Small intestine (tissue), 7 donors: ENCODE results near the gene NFATC3. TPM values are rescaled to one million over a fixed set of nuclear protein-coding genes. Genes with fewer than 3 reads are reported as not detected.

Experiments used
- DNase-seq, 2 donors: peaks; one replicate each; pipeline versions ENCODE4 v3.0.0 to v3.0.0-alpha.2; 2013
- FAIRE-seq: peaks from 2 replicates; lab custom pipeline; 2012; peaks lifted over from hg19 to GRCh38; lab: Jason Lieb, UNC
- H3K27ac ChIP-seq, 3 donors: one replicate each; pipeline ENCODE4 v1.5.1; 2013; ENCODE audit warnings: low read length in 2 of 3, mild to moderate bottlenecking in 2 of 3, control low read depth in 1 of 3, inconsistent platforms in 1 of 3, low read depth in 1 of 3, moderate library complexity in 1 of 3
- H3K27me3 ChIP-seq, 3 donors: one replicate each; pipeline ENCODE4 v1.6.1; 2013; ENCODE audit warnings: low read length in 3 of 3, inconsistent platforms in 1 of 3; ENCODE audit not compliant: control insufficient read depth in 3 of 3, insufficient read depth in 3 of 3
- H3K36me3 ChIP-seq, 3 donors: one replicate each; pipeline ENCODE4 v1.6.1; 2013; ENCODE audit warnings: low read length in 3 of 3, inconsistent platforms in 1 of 3, low read depth in 1 of 3, mild to moderate bottlenecking in 1 of 3, moderate library complexity in 1 of 3; ENCODE audit not compliant: control insufficient read depth in 3 of 3, insufficient read depth in 2 of 3
- H3K4me1 ChIP-seq, 3 donors: one replicate each; pipeline ENCODE4 v1.6.1; 2013; ENCODE audit warnings: low read length in 2 of 3, inconsistent platforms in 1 of 3, low read depth in 1 of 3, mild to moderate bottlenecking in 1 of 3, moderate library complexity in 1 of 3; ENCODE audit not compliant: control insufficient read depth in 3 of 3, insufficient read depth in 2 of 3
- H3K4me3 ChIP-seq, 3 donors: one replicate each; pipeline ENCODE4 v1.5.1; 2013; ENCODE audit warnings: low read length in 3 of 3, control low read depth in 1 of 3, inconsistent platforms in 1 of 3, low read depth in 1 of 3, mild to moderate bottlenecking in 1 of 3, moderate library complexity in 1 of 3
- H3K9me3 ChIP-seq, 2 donors: one replicate each; pipeline ENCODE4 v1.6.1; 2013; ENCODE audit warnings: low read depth in 1 of 2, low read length in 1 of 2; ENCODE audit not compliant: control insufficient read depth in 2 of 2, insufficient read depth in 1 of 2
- WGBS, 3 donors: extraction: QIAGEN DNeasy Blood & Tissue Kit; methylation state at CpG; one replicate each; pipeline ENCODE4 v1.1.7; 2013; 5-methylcytosine and 5-hydroxymethylcytosine counted together
- polyA plus RNA-seq, 4 donors: library from polyadenylated mRNA; stranded (reverse) in 3 of 4; unstranded in 1 of 4; fragments of 200-250 nt in 3 of 4; fragments of 120-200 nt in 1 of 4; gene quantifications; one replicate each; pipeline versions ENCODE4 v1.2.1 to v1.2.3, GENCODE V29; 2013
- donor health status: healthy with polysubstance abuse.
- donor health status: control.
- donor health status: control.
- donor health status: Bipolar disorder and iron deficiency.
- donor health status: healthy.

Gene NFATC3
- polyA plus RNA-seq, 4 donors, result 10.8 to 26.8 (median 13.7) TPM

GRCh38 chr16:68179196-68179795 lies 94.1 kb downstream of the NFATC3 start:
- Histone ChIP-seq H3K4me1 (no peaks in the 10 kb centered on the region), H3K4me3 (no peak overlapping the region), H3K9me3 (no peaks in the 10 kb centered on the region), H3K27me3 (no peaks in the 10 kb centered on the region), H3K27ac (no peak overlapping the region), H3K36me3 (peaks cover 2 to 27% (median 22%) of the 10 kb centered on the region in 3 donors)
- FAIRE-seq (no peak), DNase-seq (no peak)
- WGBS, 3 donors, result 92 to 99% (median 93%) methylated on average over 2 of the region's 2 CpGs

GRCh38 chr16:68179855-68180254 lies 94.7 kb downstream of the NFATC3 start:
- Histone ChIP-seq H3K27ac (no peak overlapping the region), H3K27me3 (no peaks in the 10 kb centered on the region), H3K4me1 (no peaks in the 10 kb centered on the region), H3K9me3 (no peaks in the 10 kb centered on the region), H3K4me3 (no peak overlapping the region), H3K36me3 (peaks cover 2 to 28% (median 21%) of the 10 kb centered on the region in 3 donors)
- no peak for DNase-seq
- no peak for FAIRE-seq
- WGBS, 3 donors, result 90 to 91% (median 91%) methylated on average over 4 of the region's 4 CpGs

- H3K36me3 ChIP-seq, result peaks cover 6 to 37% (median 26%) of the 10 kb centered on the region in 3 donors
- H3K4me3 ChIP-seq, result no peak overlapping the region
- H3K27ac ChIP-seq, result no peak overlapping the region
- FAIRE-seq (no peak), DNase-seq (no peak)
- H3K4me1 ChIP-seq, result no peaks in the 10 kb centered on the region
- peaks cover 0 to 4% of the 10 kb centered on the region in 2 donors for H3K9me3 ChIP-seq
- WGBS, 3 donors, result 66 to 83% (median 76%) methylated on average over 3 of the region's 3 CpGs
- H3K27me3 ChIP-seq, result no peaks in the 10 kb centered on the region
These were observed 97.9 kb downstream of the NFATC3 start for GRCh38 chr16:68183046-68183445.

- Histone ChIP-seq H3K27ac (no peak overlapping the region), H3K4me1 (no peaks in the 10 kb centered on the region), H3K36me3 (peaks cover 10 to 50% (median 16%) of the 10 kb centered on the region in 3 donors), H3K4me3 (no peak overlapping the region), H3K9me3 (peaks cover 0 to 4% of the 10 kb centered on the region in 2 donors), H3K27me3 (no peaks in the 10 kb centered on the region)
- DNase-seq, result no peak
- FAIRE-seq, result no peak
- 97 to 100% (median 100%) methylated on average over 6 to 7 of the region's 7 CpGs for WGBS, 3 donors
These were observed 101.7 kb downstream of the NFATC3 start for GRCh38 chr16:68186877-68187276.

GRCh38 chr16:68187505-68187904 lies 102.3 kb downstream of the NFATC3 start:
- DNase-seq (no peak), FAIRE-seq (no peak)
- no peaks in the 10 kb centered on the region for H3K4me1 ChIP-seq
- H3K36me3 ChIP-seq, result peaks cover 10 to 52% (median 17%) of the 10 kb centered on the region in 3 donors
- no peaks in the 10 kb centered on the region for H3K27me3 ChIP-seq
- 96 to 100% (median 100%) methylated on average over 2 of the region's 2 CpGs for WGBS, 3 donors
- H3K9me3 ChIP-seq, result peaks cover 0 to 4% of the 10 kb centered on the region in 2 donors
- H3K27ac ChIP-seq, result no peak overlapping the region
- no peak overlapping the region for H3K4me3 ChIP-seq

GRCh38 chr16:68188170-68188569 lies 103.0 kb downstream of the NFATC3 start:
- Histone ChIP-seq H3K4me3 (no peak overlapping the region), H3K9me3 (peaks cover 0 to 4% of the 10 kb centered on the region in 2 donors), H3K27ac (no peak overlapping the region), H3K36me3 (peaks cover 10 to 53% (median 14%) of the 10 kb centered on the region in 3 donors), H3K27me3 (no peaks in the 10 kb centered on the region), H3K4me1 (no peaks in the 10 kb centered on the region)
- DNase-seq, result no peak
- no peak for FAIRE-seq
- WGBS, 3 donors, result 95 to 98% (median 96%) methylated on average over 10 of the region's 10 CpGs

GRCh38 chr16:68190081-68190480 lies 104.9 kb downstream of the NFATC3 start:
- Histone ChIP-seq H3K9me3 (peaks cover 0 to 4% of the 10 kb centered on the region in 2 donors), H3K36me3 (peaks cover 6 to 47% (median 11%) of the 10 kb centered on the region in 3 donors), H3K4me3 (no peak overlapping the region), H3K27me3 (no peaks in the 10 kb centered on the region), H3K4me1 (no peaks in the 10 kb centered on the region), H3K27ac (no peak overlapping the region)
- DNase-seq (no peak), FAIRE-seq (no peak)
- WGBS, 3 donors, result 92 to 100% (median 95%) methylated on average over 1 of the region's 1 CpG

GRCh38 chr16:68190736-68191510 lies 105.8 kb downstream of the NFATC3 start:
- Histone ChIP-seq H3K36me3 (peaks cover 4 to 46% (median 11%) of the 10 kb centered on the region in 3 donors), H3K4me3 (no peak overlapping the region), H3K4me1 (no peaks in the 10 kb centered on the region), H3K27ac (no peak overlapping the region), H3K27me3 (no peaks in the 10 kb centered on the region), H3K9me3 (peaks cover 0 to 4% of the 10 kb centered on the region in 2 donors)
- DNase-seq, result no peak
- FAIRE-seq, result no peak
- 90 to 95% (median 90%) methylated on average over 2 of the region's 2 CpGs for WGBS, 3 donors
